Choroid plexus epithelial cell (primary cell): ENCODE results near the gene LIPC.

ENCODE experiments used
- DNase-seq: peaks from one replicate; pipeline ENCODE4 v3.0.0-alpha.2; 2010; ENCODE audit warnings: low read depth
- H3K4me3 ChIP-seq: 2 replicates; pipeline ENCODE4 v1.5.1; 2011; ENCODE audit warnings: low read depth, mild to moderate bottlenecking, control low read depth, low read length, moderate library complexity
- CTCF ChIP-seq: conservative IDR thresholded peaks from 2 replicates; pipeline ENCODE4 v1.5.1; 2011; ENCODE audit warnings: low read depth, mild to moderate bottlenecking, control low read depth, inconsistent platforms, low read length, moderate library complexity

Gene LIPC

GRCh38 chr15:58431221-58432149 lies at the start of gene LIPC:
Gene LIPC, plus strand, starts transcription at chr15:58431991. Its CDS starts 42 bp downstream, at chr15:58432033.
- H3K4me3 ChIP-seq, result no peak within 1 kb of the TSS
- no peak for DNase-seq
- TF ChIP-seq CTCF, result no peak

GRCh38 chr15:58383876-58384275 lies 47.9 kb upstream of the LIPC start:
- TF ChIP-seq CTCF, result no peak
- no peak overlapping the region for H3K4me3 ChIP-seq
- DNase-seq, result no peak

- no peak for DNase-seq
- no peak overlapping the region for H3K4me3 ChIP-seq
- TF ChIP-seq CTCF, result no peak
Measured at GRCh38 chr15:58384667-58385066, 47.1 kb upstream of the LIPC start.

- no peak overlapping the region for H3K4me3 ChIP-seq
- no peak for TF ChIP-seq CTCF
- no peak for DNase-seq
Measured at GRCh38 chr15:58386081-58386480, 45.7 kb upstream of the LIPC start.

GRCh38 chr15:58386641-58387040 lies 45.1 kb upstream of the LIPC start:
- TF ChIP-seq CTCF, result no peak
- H3K4me3 ChIP-seq, result no peak overlapping the region
- no peak for DNase-seq

GRCh38 chr15:58387130-58387529 lies 44.7 kb upstream of the LIPC start:
- TF ChIP-seq CTCF, result no peak
- no peak overlapping the region for H3K4me3 ChIP-seq
- DNase-seq, result peak; percentile 51

- H3K4me3 ChIP-seq, result no peak overlapping the region
- TF ChIP-seq CTCF, result no peak
- no peak for DNase-seq
Measured at GRCh38 chr15:58388211-58388610, 43.6 kb upstream of the LIPC start.
